Ovary (tissue), 9 donors: ENCODE results near the gene ZNF19. TPM values are rescaled to one million over a fixed set of nuclear protein-coding genes. Genes with fewer than 3 reads are reported as not detected.

Experiments used
- DNase-seq, 5 donors: peaks; one replicate each; pipeline ENCODE4 v3.0.0-alpha.2; 2019 to 2020
- H3K27ac ChIP-seq, 2 donors: fragments of 200-600 bp; one replicate each; pipeline versions ENCODE4 v1.5.1 to v1.8.0; 2019 to 2022
- H3K27me3 ChIP-seq: fragments of 200-600 bp; one replicate; pipeline ENCODE4 v1.8.0; 2022
- H3K36me3 ChIP-seq: fragments of 200-600 bp; sonication (generic); one replicate; pipeline ENCODE4 v1.5.1; 2019
- H3K4me1 ChIP-seq: one replicate; pipeline ENCODE4 v1.8.1; 2013; ENCODE audit warnings: mild to moderate bottlenecking, moderate library complexity; ENCODE audit not compliant: insufficient read depth
- H3K4me3 ChIP-seq: fragments of 200-600 bp; sonication (generic); one replicate; pipeline ENCODE4 v1.5.1; 2017
- H3K9me3 ChIP-seq, 2 donors: fragments of 200-600 bp in 1 of 2; sonication (generic) in 1 of 2; one replicate each; pipeline versions ENCODE4 v1.5.1 to v1.8.1; 2013 to 2019; ENCODE audit warnings: mild to moderate bottlenecking in 1 of 2, moderate library complexity in 1 of 2
- EP300 ChIP-seq: sonication (generic); formaldehyde crosslinking; IDR thresholded peaks from one replicate; pipeline ENCODE4 v1.6.1; 2017; ENCODE audit warnings: antibody characterized with exemption
- POLR2A ChIP-seq: fragments of 450-650 bp; IDR thresholded peaks from one replicate; pipeline ENCODE4 v1.6.1; 2017; ENCODE audit warnings: antibody characterized with exemption, mild to moderate bottlenecking, moderate library complexity
- whole genome bisulfite sequencing, 3 donors: extraction: QIAGEN DNeasy Blood & Tissue Kit in 1 of 3; methylation state at CpG; one replicate each; pipeline versions ENCODE4 v1.1.5 to v1.1.7; 2013 to 2017; 5-methylcytosine and 5-hydroxymethylcytosine counted together
- intact Hi-C, 4 donors: fragments of 100-400 bp; cut with DNase I; formaldehyde crosslinking; loops; one replicate each; pipeline versions ENCODE4 v1.11.0 to v1.15.1; 2022 to 2023
- polyA plus RNA-seq, 2 donors: library from polyadenylated mRNA; stranded (reverse); fragments of 200-250 nt in 1 of 2; fragments of 350-450 nt in 1 of 2; fragmentation: Illumina TruSeq in 1 of 2; extraction: RNeasy Lipid Tissue Mini Kit (QIAGEN cat#74804) in 1 of 2; gene quantifications; one replicate each; pipeline ENCODE4 v1.2.3, GENCODE V29; 2013 to 2014
- total RNA-seq, 7 donors: library from RNA; depleted of rRNA in 2 of 7; stranded (reverse); fragments of >200 nt in 2 of 7; fragmentation: NEBNext Ultra II Directional in 3 of 7; extraction: Animal tissue kit (Norgen Biotek cat#: 25700) in 3 of 7; gene quantifications; one replicate each; pipeline versions ENCODE4 v1.1.0 to v1.2.4, GENCODE V29; 2016 to 2023
- TF ChIP-seq, protein P1 (sequence below), 3 donors: fragments of 450-650 bp in 2 of 3; fragments of 200-600 bp in 1 of 3; IDR thresholded peaks; one replicate each; pipeline versions ENCODE4 v1.5.1 to v1.8.0; 2016 to 2022; ENCODE audit warnings: antibody characterized with exemption in 3 of 3, mild to moderate bottlenecking in 1 of 3
- donor health status: DM: no; HTN: no; CAD: no; lungs with moderate emphysema.
- donor health status: DM: no; HTN: no; CAD: no.
- donor health status: Bipolar disorder and iron deficiency.
- donor health status: DM: yes; HTN: yes; CAD: no.
- donor health status: DM: no; HTN: no; CAD: no.
- donor health status: DM: yes; HTN: yes; CAD: no.

ZNF19 gene
- total and polyA plus RNA-seq, 9 donors, result 3.7 to 9.9 (median 6.0) TPM

DNA sequence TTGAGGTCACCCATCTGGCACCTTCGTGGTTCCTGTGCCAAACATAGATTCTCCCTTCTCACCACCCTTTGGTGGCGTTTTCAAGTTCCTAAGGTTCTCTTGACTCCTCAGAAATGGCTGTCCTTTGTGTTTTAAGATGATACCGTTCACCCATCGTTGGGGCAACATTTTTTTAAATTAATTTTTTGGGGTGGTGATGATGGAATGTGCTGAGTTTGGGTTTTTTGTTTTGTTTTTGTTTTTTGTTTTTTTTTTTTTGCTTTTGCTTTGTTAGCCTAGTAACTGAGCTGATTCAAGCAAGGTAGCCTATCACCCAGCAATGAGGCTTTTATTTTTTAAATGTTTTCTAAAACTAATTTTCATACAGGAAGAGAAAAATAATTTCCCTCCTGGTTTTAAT lies 39.7 kb upstream of the ZNF19 start:
- H3K27ac ChIP-seq, result no peak overlapping the region
- H3K4me1 ChIP-seq, result no peaks in the 10 kb centered on the region
- intact Hi-C loops, result no loop called here
- 75 to 82% (median 76%) methylated on average over 4 of the region's 4 CpGs for WGBS, 3 donors
- DNase-seq, result no peak
- TF ChIP-seq EP300 (no peak), POLR2A (no peak)
- TF ChIP-seq, protein P1, sequence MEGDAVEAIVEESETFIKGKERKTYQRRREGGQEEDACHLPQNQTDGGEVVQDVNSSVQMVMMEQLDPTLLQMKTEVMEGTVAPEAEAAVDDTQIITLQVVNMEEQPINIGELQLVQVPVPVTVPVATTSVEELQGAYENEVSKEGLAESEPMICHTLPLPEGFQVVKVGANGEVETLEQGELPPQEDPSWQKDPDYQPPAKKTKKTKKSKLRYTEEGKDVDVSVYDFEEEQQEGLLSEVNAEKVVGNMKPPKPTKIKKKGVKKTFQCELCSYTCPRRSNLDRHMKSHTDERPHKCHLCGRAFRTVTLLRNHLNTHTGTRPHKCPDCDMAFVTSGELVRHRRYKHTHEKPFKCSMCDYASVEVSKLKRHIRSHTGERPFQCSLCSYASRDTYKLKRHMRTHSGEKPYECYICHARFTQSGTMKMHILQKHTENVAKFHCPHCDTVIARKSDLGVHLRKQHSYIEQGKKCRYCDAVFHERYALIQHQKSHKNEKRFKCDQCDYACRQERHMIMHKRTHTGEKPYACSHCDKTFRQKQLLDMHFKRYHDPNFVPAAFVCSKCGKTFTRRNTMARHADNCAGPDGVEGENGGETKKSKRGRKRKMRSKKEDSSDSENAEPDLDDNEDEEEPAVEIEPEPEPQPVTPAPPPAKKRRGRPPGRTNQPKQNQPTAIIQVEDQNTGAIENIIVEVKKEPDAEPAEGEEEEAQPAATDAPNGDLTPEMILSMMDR (IDR thresholded peaks at IDR 0.05), result no peak
- no peaks in the 10 kb centered on the region for H3K27me3 ChIP-seq
- H3K9me3 ChIP-seq, result no peaks in the 10 kb centered on the region
- no peaks in the 10 kb centered on the region for H3K36me3 ChIP-seq
- no peak overlapping the region for H3K4me3 ChIP-seq

DNA sequence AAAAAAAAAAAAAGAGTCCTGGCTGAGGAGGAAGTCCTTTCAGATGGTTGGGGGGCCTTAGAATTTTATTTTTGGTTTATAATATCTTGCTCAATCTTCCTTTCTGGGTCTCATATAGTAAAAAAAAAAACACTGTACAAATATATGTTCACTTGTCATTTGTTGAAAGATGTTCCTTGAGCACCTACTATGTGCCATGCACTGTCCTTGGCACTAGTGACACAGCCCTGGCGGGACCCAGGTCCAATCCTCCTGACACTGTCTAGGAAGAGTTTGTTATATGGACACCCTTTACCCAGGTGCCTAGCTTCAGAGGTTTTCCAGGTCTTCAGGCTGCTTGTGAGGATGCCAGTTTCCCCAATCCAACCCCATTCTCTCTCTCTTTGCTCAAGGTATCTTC lies 39.1 kb upstream of the ZNF19 start:
- intact Hi-C loops, result no loop called here
- H3K27ac ChIP-seq, result no peak overlapping the region
- H3K4me3 ChIP-seq, result no peak overlapping the region
- no peaks in the 10 kb centered on the region for H3K36me3 ChIP-seq
- H3K27me3 ChIP-seq, result no peaks in the 10 kb centered on the region
- DNase-seq, result no peak
- H3K4me1 ChIP-seq, result no peaks in the 10 kb centered on the region
- no peaks in the 10 kb centered on the region for H3K9me3 ChIP-seq
- TF ChIP-seq, protein P1 (IDR thresholded peaks at IDR 0.05), result no peak
- TF ChIP-seq POLR2A (no peak), EP300 (no peak)
- WGBS, 3 donors, result 91 to 96% (median 91%) methylated on average over 1 of the region's 1 CpG

DNA sequence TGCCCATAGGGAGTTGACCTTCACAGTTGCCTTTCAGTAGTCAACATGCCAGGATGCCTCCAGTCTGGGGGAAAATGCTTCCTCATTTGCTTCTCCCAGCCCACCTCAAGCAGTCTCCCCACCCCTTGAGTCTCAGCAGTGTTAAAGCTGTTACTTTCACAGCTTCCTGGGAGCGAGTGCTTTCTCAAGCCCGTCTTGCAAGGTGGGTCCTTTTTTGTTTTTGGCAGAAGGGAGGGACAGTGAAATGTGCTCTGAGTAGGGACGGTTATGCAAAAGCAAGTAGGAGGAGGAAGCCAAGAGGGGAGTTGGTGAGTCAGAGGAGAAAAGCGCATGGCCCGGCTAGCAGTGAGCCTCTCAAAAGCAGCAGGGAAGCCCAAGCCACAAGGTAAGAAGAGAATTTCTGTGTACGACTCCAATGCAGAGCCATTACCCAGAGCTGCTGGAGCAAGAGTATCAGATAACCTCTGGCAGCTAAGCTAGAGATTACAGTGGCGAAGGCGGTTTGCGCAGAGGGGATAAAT lies 37.0 kb upstream of the ZNF19 start, which contains the start of gene CHST4:
CHST4 (plus strand) TSS at position 316 of the 521 bp plus-strand sequence. CDS start 10,252 bp downstream, outside the sequence.
- Histone ChIP-seq H3K4me1 (no peaks in the 10 kb centered on the region), H3K36me3 (no peaks in the 10 kb centered on the region), H3K4me3 (no peak within 1 kb of the TSS), H3K27ac (no peak within 1 kb of the TSS), H3K9me3 (no peaks in the 10 kb centered on the region), H3K27me3 (no peaks in the 10 kb centered on the region)
- intact Hi-C loops, result no loop called here
- TF ChIP-seq, protein P1 (IDR thresholded peaks at IDR 0.05), result no peak
- no peak for TF ChIP-seq POLR2A
- DNase-seq, result no peak
- WGBS, 3 donors, result 7 to 15% (median 10%) methylated on average over 9 of the region's 9 CpGs

DNA sequence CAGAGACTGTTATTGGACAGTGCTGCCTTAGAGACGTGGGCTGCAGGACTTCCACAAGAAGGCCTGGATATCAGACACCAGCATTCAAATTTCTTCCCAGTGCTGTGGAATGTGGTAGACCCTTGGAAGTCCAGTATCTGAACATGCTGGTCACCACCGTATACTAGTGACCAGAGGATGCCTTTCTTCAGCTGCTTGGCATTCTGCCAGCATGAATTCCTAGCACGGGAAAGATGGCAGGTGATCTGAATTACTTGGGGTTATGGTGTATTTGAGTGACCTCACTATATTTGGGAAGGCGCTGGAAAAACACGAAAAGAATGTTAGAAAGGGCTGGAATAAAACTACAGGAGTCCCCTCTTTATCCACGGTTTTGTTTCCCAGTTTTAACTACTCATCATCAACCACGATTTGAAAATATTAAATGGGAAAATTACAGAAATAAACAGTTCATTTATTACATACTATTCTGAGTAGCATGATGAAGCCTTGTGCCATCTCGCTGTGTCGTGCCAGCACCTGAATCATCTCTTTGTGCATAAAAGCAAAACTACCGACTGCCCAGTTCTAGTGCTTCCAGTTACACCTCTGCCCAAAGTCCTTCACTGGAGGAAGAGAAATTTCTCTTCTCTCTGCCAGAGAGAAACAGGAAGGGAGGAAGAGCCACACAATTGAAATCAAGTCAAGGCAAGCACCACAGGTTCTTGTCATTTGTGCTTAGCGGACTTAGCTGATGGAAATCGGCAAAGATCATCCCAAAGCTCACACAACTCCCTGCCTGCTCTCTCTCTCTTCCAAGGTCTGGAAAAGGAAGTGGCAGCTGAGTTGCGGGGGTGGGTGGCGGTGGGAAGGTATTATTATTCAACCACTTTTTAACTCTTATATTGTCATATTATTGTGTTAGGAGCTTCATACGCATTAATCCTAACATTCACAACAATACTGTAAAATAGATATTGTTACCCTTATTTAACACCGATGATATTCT lies 35.7 kb upstream of the ZNF19 start:
- Histone ChIP-seq H3K9me3 (no peaks in the 10 kb centered on the region), H3K4me3 (no peak overlapping the region), H3K36me3 (no peaks in the 10 kb centered on the region), H3K4me1 (no peaks in the 10 kb centered on the region), H3K27ac (no peak overlapping the region), H3K27me3 (no peaks in the 10 kb centered on the region)
- TF ChIP-seq POLR2A (no peak), EP300 (no peak)
- TF ChIP-seq, protein P1 (IDR thresholded peaks at IDR 0.05), result no peak
- intact Hi-C loops, result no loop called here
- DNase-seq, result no peak
- 38 to 46% (median 43%) methylated on average over 16 of the region's 16 CpGs for WGBS, 3 donors
